BJ (cell line): ENCODE data around the gene TSHZ2. TPM values are rescaled to one million over a fixed set of nuclear protein-coding genes. Genes with fewer than 3 reads are reported as not detected.

ENCODE experiments used
- CTCF ChIA-PET: fragments of 350-600 bp; formaldehyde crosslinking; extraction: SDS; loops from one replicate; lab custom pipeline; 2021; ENCODE audit warnings: antibody characterized with exemption, inconsistent platforms; lab: Yijun Ruan, JAX
- POLR2A ChIA-PET: fragments of 300-600 bp; sonication (Branson Sonifier 250); formaldehyde crosslinking; extraction: SDS; loops from one replicate; lab custom pipeline; 2021; ENCODE audit warnings: antibody characterized with exemption; lab: Charles Lee
- DNase-seq: peaks from one replicate; pipeline ENCODE4 v3.0.0-alpha.2; 2011; ENCODE audit warnings: low read depth
- H3K27me3 ChIP-seq: 2 replicates; pipeline ENCODE4 v1.6.0; 2011; ENCODE audit warnings: low read length; ENCODE audit not compliant: control insufficient read depth, insufficient read depth
- H3K36me3 ChIP-seq: 2 replicates; pipeline ENCODE4 v1.5.1; 2011; ENCODE audit warnings: low read length; ENCODE audit not compliant: control insufficient read depth, insufficient read depth
- H3K4me3 ChIP-seq: 2 replicates; pipeline ENCODE4 v1.5.1; 2011; ENCODE audit warnings: low read depth, mild to moderate bottlenecking, control low read depth, low read length
- CTCF ChIP-seq: IDR thresholded peaks from 2 replicates; pipeline ENCODE4 v1.5.1; 2011; ENCODE audit warnings: low read depth, mild to moderate bottlenecking, control low read depth, inconsistent platforms, low read length, moderate library complexity; ENCODE audit not compliant: insufficient read depth
- polyA plus RNA-seq: library from polyadenylated mRNA; depleted of rRNA; stranded (reverse); fragments of >200 nt; gene quantifications from 2 replicates; pipeline ENCODE4 v1.2.3, GENCODE V29; 2011

The TSHZ2 gene
- polyA plus RNA-seq, 1 experiment: not detected

- DNase-seq: no peak
- no peaks in the 10 kb centered on the region for H3K27me3 ChIP-seq
- no peak for TF ChIP-seq CTCF
- H3K4me3 ChIP-seq: no peak overlapping the region
- CTCF ChIA-PET: no interaction called here
- POLR2A ChIA-PET: no interaction called here
- H3K36me3 ChIP-seq: no peaks in the 10 kb centered on the region
Measured at GRCh38 chr20:53033176-53033575, 61.0 kb downstream of the TSHZ2 start.

GRCh38 chr20:53034899-53035298 is 62.7 kb downstream of the TSHZ2 start:
- no peaks in the 10 kb centered on the region for H3K36me3 ChIP-seq
- no peak for TF ChIP-seq CTCF
- H3K27me3 ChIP-seq: no peaks in the 10 kb centered on the region
- no peak overlapping the region for H3K4me3 ChIP-seq
- ChIA-PET CTCF (no interaction called here), POLR2A (no interaction called here)
- DNase-seq: no peak

GRCh38 chr20:53036992-53037391 is 64.8 kb downstream of the TSHZ2 start:
- no peak for DNase-seq
- H3K4me3 ChIP-seq: no peak overlapping the region

GRCh38 chr20:53037621-53038020 is 65.5 kb downstream of the TSHZ2 start:
- Histone ChIP-seq H3K36me3 (no peaks in the 10 kb centered on the region), H3K27me3 (no peaks in the 10 kb centered on the region), H3K4me3 (no peak overlapping the region)
- ChIA-PET CTCF (no interaction called here), POLR2A (no interaction called here)
- DNase-seq: no peak
- no peak for TF ChIP-seq CTCF

More at GRCh38 chr20:53036992-53037391, 64.8 kb downstream of the TSHZ2 start:
- no peaks in the 10 kb centered on the region for H3K36me3 ChIP-seq
- CTCF ChIA-PET: no interaction called here
- H3K27me3 ChIP-seq: no peaks in the 10 kb centered on the region
- no peak for TF ChIP-seq CTCF
- POLR2A ChIA-PET: no interaction called here

- Histone ChIP-seq H3K27me3 (no peaks in the 10 kb centered on the region), H3K4me3 (no peak overlapping the region), H3K36me3 (no peaks in the 10 kb centered on the region)
- CTCF ChIA-PET: no interaction called here
- DNase-seq: no peak
- POLR2A ChIA-PET: no interaction called here
- TF ChIP-seq CTCF: no peak
Measured at GRCh38 chr20:53038299-53038698, 66.1 kb downstream of the TSHZ2 start.
